GM19193 (cell line): Measurements from ENCODE around the gene FAAP20.

Source experiments
- POLR2A ChIP-seq: IDR thresholded peaks from 4 replicates; pipeline ENCODE4 v1.6.1; 2011; ENCODE audit not compliant: insufficient read depth, insufficient read length; ENCODE audit errors: extremely low read depth

Gene FAAP20

GRCh38 chr1:2152954-2153353 lies 41.6 kb downstream of the FAAP20 start:
- TF ChIP-seq POLR2A: no peak

GRCh38 chr1:2151911-2152310 lies 42.7 kb downstream of the FAAP20 start:
- TF ChIP-seq POLR2A: no peak

GRCh38 chr1:2151252-2151651 lies 43.3 kb downstream of the FAAP20 start:
- no peak for TF ChIP-seq POLR2A

GRCh38 chr1:2150801-2151200 lies 43.8 kb downstream of the FAAP20 start:
- no peak for TF ChIP-seq POLR2A

- no peak for TF ChIP-seq POLR2A
These were observed 45.9 kb downstream of the FAAP20 start for GRCh38 chr1:2148691-2149090.

GRCh38 chr1:2146836-2147517 lies 47.6 kb downstream of the FAAP20 start:
- TF ChIP-seq POLR2A: no peak

GRCh38 chr1:2145946-2146835 lies 48.4 kb downstream of the FAAP20 start:
- TF ChIP-seq POLR2A: no peak

- no peak for TF ChIP-seq POLR2A
These were observed 50.0 kb downstream of the FAAP20 start for GRCh38 chr1:2144501-2145090.

GRCh38 chr1:2143814-2144500 lies 50.6 kb downstream of the FAAP20 start:
- TF ChIP-seq POLR2A: no peak

- TF ChIP-seq POLR2A: no peak
These were observed 53.5 kb downstream of the FAAP20 start for GRCh38 chr1:2141025-2141424.
